T follicular helper cell (primary cell): ENCODE results near the gene ALOX12B.
A peak's percentile ranks its signal among the peaks of the same experiment; 100 is the strongest.
"Not testable (repeated sequence)": the region's sequence is repeated elsewhere in the genome, so short reads cannot be mapped to it uniquely, and the experiment has no call there.

Experiments
- DNase-seq: peaks from one replicate; pipeline ENCODE4 v3.0.0-alpha.2; 2020; ENCODE audit warnings: low read depth

ALOX12B gene

GRCh38 chr17:8044819-8045810 is 42.4 kb downstream of the ALOX12B start:
- no peak for DNase-seq

DNA sequence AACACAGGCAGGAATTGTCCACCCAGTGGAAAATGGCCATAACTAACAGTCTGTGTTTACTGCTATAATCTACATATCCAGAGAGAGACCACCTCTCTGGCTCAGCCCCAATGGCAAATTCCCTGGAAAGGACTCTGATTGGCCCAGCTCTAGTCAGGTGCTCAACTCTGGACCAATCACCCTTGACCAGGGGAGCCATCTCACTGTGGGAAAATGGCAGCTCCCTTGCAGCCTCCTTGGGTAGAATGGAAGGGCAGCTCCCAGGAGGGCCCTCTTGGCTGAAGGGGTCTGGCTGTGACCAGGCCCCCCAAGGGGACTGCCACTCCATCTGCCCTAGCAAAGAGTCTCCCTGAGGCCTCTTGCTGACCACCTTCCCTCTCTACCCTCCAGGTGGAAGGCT is 45.5 kb downstream of the ALOX12B start:
- no peak for DNase-seq

DNA sequence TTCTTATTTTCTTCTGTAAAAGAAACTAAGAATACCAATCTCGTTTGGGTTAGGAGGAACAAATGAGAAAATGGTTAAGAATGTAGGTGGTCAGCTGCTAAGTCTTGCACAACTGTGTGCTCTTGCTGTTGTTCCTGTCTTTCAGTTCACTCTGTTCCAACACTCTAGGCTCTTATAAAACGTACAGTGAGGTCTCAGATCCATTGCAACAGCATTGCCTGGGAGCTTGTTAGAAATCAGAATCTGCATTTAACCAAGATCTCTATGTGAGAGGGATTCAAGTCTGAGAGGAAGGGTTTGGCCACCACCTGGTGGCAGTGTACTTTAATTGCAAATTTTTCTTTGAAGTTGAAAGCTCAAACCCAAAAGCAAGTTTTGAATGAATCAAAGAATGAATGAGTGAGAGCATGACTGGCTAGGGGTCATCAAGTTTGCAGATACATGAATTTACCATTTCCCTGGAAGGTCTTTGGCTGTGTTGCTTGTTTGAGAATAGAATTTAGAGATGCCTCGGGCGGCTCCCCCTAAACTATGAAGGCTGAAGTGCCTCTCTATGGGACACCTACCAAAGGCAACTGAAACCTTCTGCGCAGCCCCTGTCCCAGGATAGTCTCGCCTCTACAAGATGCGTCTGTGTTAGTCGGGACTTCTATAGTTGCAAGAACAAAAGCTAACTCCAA is 46.1 kb downstream of the ALOX12B start:
- peak; percentile 16 for DNase-seq

DNA sequence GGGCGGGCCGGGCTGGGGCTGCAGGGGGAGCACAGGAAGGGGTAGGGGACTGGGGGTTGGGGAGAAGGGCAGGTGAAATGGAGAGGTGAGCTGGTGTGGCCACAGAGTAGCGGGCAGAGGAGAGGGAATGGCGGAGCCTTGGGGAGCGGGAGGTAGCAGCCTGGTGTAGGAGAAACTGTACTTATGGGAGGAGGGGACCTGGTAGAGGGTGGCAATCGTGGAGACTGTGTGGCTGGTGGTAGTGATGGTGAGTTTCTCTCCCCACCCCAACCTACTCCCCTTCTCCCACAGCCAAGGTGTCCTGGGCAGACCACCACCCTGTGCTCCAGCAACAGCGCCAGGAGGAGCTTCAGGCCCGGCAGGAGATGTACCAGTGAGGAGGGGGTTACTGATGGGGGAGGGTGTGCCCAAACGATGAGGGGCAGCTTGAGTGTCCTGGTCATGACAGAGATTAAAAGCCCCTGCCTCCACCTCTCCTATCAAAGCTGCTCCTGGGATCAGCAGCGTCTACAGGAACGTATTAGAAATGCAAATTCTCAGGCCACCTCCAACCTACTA is 47.8 kb downstream of the ALOX12B start:
- DNase-seq, result no peak

DNA sequence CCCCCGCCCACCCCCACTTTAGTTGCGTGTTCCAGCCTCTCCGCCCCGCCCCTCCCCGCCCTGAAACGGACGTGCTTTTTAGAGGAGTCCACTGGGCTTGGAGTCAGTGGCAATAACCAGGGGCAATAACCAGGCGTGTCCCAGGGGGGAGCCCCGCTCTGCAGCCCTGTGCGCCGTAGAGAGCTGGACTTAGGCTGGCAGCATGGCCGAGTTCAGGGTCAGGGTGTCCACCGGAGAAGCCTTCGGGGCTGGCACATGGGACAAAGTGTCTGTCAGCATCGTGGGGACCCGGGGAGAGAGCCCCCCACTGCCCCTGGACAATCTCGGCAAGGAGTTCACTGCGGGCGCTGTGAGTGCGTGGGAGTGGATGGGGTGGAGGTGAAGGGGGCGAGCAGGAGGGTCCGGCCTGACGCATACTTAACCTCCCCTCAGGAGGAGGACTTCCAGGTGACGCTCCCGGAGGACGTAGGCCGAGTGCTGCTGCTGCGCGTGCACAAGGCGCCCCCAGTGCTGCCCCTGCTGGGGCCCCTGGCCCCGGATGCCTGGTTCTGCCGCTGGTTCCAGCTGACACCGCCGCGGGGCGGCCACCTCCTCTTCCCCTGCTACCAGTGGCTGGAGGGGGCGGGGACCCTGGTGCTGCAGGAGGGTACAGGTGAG is 48.4 kb downstream of the ALOX12B start, which contains the start of gene ALOX15B:
ALOX15B (plus strand) TSS at position 106 of the 657 bp plus-strand sequence; CDS start at position 203, 97 bp downstream.
- DNase-seq, result no peak

GRCh38 chr17:8032442-8032841 is 55.1 kb downstream of the ALOX12B start:
- DNase-seq, result no peak

DNA sequence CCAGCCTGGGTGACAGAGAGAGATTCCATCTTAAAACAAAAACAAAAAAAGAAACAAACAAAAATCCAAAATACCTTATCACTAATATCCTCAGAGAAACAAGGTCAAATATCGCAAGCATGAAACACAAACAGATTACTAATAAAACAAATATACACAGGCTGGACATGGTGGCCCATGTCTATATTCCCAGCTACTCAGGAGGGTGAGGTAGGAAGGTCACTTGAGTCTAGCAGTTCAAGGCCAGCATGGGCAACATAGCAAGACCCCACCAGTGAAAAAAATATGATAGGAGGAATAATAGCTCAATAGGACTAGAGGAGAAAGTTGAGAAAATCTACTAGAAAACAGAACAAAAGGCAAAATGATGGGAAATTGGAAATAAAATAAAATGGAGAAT is 55.6 kb downstream of the ALOX12B start:
- no peak for DNase-seq

GRCh38 chr17:8031261-8031661 is 56.3 kb downstream of the ALOX12B start:
- DNase-seq, result no peak

- DNase-seq, result no peak
Observed at GRCh38 chr17:8029121-8029520, 58.4 kb downstream of the ALOX12B start.

DNA sequence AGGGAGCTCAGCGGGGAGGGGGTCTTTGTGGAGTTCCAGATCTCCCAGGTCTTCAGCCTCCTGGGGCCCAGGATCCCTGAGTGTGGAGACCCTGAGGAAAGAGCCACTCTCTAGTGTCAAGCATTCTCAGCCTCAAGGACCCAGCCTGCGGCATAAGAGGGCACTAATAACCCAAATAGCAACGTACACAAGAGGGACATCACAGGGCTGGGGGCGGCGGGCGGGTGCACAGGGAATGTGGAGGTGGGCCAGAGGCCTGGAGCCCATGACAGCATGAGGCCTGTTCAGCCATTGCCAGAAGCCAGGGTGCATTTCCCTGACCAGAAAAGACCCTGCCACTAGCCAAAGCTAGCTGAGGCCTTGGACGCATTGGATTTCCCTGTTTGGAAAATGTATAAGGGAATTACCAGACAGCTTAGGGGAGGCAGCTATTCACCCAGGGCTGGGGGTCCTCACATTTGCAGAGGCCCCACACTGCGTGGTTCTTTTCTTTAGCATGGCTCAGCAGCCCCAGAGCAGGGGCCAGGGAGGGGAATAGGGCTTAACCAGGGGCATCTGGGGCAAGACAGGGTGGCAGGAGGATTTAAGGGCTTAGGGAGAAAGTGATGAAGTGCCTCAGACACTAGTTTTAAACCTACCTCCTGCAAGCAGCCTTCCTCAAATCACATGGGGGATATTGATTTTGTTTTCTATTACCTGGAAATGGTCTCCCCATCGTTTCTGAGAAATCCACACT is 62.2 kb downstream of the ALOX12B start:
- DNase-seq, result no peak

DNA sequence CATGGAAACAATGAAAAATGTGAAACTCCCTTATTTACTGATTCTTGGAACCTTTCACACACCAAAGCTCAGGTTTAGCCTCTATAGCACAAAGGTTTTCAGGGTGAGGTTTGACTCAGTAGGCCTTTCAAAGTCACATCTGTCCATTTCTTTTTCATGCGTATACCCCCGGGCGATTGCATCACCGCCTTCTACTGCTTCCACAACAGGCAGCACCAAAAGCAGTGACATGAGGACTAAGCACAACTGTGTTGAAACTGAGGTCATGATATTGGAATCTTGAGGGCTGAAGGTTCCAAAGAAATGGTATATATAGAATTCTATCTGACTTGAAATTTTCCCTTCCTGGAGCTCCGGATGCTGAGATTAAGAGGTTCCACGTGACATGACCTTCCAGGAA is 63.4 kb downstream of the ALOX12B start:
- not testable (repeated sequence) for DNase-seq
